ENCODE data around the gene CYP2W1. TPM values are rescaled to one million over a fixed set of nuclear protein-coding genes. Genes with fewer than 3 reads are reported as not detected.
A peak's percentile ranks its signal among the peaks of the same experiment; 100 is the strongest.

The CYP2W1 gene
- total RNA-seq, 1 experiment from 2014 or later = not detected

DNA sequence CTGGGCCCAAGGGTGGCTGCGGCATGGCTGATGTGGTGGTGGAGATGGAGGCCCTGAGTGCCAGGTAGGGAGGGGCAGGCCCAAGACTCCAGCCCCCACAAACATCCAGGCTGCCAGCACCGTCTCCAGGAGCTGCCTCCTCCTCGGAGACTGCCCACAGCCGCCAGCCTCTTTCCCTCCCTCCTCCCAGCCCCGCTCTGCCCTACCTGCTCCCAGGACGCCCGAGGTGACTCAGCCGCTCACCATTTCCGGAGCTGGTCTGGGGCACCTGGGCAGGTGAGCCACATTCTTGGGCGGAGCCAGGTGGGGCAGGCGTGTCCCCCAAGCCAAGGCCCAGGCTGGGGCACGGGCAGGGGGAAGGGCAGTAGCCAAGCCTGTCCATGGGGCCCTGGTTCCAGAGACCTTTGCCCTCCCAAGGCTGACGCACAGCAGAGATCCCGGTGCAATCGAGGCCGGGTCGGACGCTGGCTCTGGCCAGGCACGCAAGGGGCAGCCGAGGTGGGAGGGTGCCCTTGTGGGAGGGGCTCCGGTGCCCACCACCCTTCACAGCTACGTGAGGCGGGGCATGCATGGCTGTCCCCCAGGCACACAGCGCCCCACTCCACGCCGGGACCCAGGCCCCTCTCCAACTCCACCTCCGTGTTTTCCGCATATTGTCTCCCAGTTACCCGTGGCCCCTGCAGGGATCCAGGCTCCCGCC is 37.3 kb upstream of the CYP2W1 start:
- Histone ChIP-seq H3K4me3 (no peak overlapping the region), H3K9me3 (replicated peaks) (no peaks in the 10 kb centered on the region), H3K4me1 (replicated peaks) (no peaks in the 10 kb centered on the region), H3K27ac (no peak overlapping the region), H3K36me3 (no peaks in the 10 kb centered on the region), H3K27me3 (replicated peaks) (peaks cover 7% of the 10 kb centered on the region; the same call in 1 of the 2 replicates)
- DNase-seq (ENCODE audit: low read depth in 1 of 2, low spot score in 2 of 2) = no peak

DNA sequence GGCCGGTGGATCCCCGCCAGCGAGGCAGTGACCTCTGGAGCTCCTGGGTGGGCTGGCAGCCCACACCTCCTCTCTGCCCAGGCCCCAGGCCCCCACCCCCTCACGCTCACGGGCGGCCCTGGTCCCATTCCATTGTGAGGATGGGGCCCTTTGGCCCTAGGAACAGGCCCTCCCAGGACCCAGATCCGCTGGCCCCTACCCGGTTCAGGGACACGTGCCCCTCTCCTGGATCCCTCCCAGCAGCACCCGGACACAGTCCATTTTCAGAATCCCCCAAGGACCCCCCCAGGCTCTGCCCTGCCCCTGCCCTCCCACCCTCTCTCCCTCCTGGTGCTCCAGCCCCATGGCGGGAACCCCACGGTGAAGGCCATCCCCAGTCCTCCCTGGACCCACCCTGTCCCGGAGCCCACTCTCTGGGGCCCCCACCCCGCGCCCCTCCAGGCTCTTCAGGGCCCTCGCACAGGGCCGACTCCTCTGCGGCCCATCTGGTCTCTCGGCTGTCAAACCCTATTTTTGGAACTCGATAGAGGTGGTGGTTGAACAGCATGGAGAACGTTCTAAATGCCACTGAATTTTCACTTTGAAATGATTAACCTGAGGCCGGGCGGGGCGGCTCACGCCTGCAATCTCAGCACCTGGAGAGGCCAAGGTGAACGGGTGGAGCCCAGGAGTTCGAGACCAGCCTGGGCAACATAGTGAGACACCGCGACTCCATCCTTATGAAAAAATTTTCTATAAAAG is 36.6 kb upstream of the CYP2W1 start:
- DNase-seq (ENCODE audit: low read depth in 1 of 2, low spot score in 2 of 2) = no peak
- H3K27me3 ChIP-seq (replicated peaks) = peaks cover 6% of the 10 kb centered on the region; the same call in 1 of the 2 replicates
- no peaks in the 10 kb centered on the region for H3K9me3 ChIP-seq (replicated peaks)
- no peak overlapping the region for H3K4me3 ChIP-seq
- no peaks in the 10 kb centered on the region for H3K4me1 ChIP-seq (replicated peaks)
- H3K27ac ChIP-seq = no peak overlapping the region
- no peaks in the 10 kb centered on the region for H3K36me3 ChIP-seq

DNA sequence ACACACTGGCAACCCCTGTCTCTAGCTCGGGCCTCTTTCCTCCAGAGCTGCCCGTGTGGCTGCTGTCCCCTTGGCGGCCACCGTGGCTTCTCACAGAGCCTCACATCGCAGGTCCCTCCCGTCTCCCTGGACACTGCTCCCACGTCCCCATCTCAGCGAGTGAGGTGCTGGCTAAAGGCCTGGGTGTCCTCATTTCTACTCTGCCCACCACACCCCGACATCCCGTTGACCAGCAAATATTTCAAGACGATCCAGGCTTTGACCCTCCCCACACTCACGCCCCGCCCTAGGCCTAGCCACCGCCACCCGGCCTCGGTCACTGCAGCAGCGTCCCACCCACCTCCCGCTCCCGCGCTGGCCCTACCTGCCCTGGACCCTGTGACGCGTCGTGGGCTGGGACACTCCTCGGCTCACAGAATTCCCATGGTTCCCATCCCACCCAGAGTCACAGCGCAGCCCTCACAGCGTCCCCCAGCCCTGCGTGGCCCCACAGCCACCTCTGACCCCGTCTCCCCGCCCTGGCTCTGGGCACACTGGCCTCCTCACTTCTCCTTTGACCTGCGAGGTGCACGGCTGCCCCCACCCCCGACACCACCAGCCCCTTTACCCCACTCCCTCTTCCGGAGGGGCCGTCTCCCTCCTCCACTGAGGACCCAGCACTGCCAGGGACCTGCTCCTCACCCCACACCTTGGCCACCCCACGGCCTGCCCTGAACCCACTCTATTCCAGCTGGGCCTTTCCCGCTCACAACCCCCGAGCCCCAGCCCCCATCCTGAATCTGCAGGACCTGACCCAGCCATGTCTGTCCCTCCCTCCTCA is 35.4 kb upstream of the CYP2W1 start:
- H3K4me3 ChIP-seq = no peak overlapping the region
- no peak overlapping the region for H3K27ac ChIP-seq
- DNase-seq (ENCODE audit: low read depth in 1 of 2, low spot score in 2 of 2) = no peak

DNA sequence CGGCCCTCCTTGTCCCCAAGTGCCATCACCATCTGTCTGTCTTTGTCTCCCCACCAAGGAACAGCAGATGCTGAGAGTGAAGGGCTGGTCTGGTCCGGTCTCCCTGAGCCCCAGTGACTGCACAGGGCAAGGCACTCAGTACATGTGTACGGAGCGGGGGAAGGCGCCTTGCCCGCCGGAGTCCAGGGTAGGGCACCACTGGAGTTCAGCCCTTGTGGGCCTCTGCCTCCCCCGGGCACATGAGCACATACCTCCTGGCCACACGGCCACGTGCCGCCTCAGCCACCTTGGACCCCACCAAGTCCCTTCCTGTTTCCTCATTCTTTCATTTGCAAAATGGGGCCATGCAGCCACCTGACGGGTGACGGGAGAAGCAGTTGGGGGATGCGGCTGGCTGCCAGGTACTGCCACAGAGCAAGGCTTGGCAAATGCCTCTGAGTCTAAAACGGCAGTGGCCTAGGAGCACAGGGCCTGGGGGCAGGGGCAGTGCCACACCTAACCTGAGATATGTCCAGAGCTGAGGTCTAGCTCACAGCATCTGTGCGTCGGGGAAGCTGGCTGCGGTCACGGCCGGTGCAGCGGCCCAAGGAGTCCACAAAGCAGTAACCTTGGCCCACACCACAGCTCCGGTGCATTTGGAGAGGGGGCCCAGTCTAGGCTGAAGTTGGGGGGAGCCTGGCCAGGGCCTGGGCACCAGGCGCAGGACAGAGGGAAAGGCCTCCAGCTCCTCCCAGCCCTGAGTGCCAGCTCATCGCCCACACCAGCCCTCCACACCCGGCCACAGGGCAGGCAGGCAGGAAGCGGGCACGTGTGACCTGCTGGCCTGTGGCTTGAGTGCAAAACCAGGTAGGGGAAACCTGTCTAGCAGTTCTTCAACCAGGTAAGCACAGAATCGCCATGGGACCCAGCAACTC is 33.7 kb upstream of the CYP2W1 start:
- no peak overlapping the region for H3K27ac ChIP-seq

More for the DNA sequence above, 35.4 kb upstream of the CYP2W1 start:
- Histone ChIP-seq H3K4me1 (replicated peaks) (no peaks in the 10 kb centered on the region), H3K9me3 (replicated peaks) (no peaks in the 10 kb centered on the region), H3K36me3 (no peaks in the 10 kb centered on the region), H3K27me3 (replicated peaks) (peaks cover 5% of the 10 kb centered on the region; the same call in 1 of the 2 replicates)

DNA sequence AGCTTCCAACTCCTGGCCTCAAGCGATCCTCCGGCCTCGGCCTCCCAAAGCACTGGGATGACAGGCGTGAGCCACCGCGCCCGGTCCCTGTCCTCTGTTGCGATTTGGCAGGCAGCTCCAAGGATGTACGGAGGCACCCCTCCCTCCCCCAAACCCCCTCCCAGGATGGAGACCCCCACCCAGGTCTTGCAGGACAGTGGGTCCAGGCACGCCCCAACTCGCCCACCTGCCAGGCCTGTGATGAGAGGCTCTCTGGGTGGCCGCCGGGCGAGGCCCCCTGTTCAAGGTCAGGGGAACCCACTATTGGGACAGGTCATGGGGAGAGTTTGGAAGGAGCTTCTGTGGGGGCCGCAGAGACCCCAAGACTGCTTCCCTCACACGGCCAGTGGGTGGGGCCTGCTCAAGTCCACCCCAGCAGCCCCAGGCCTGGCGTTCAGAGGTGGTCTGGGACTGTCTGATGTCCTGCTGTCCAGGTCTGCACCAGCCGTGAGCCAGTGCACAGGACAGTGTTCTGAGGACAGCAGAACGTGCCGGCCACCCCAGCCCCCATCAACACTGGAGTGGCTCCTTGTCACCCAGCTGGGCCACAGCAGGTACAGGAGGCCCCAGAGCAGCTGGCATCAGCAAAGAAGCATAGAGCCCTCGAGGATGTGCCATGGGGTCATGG is 31.0 kb upstream of the CYP2W1 start:
- H3K36me3 ChIP-seq = no peaks in the 10 kb centered on the region
- peaks cover 34% of the 10 kb centered on the region for H3K27me3 ChIP-seq (replicated peaks)
- no peaks in the 10 kb centered on the region for H3K9me3 ChIP-seq (replicated peaks)
- no peak for DNase-seq (ENCODE audit: low read depth in 1 of 2, low spot score in 2 of 2)
- no peak overlapping the region for H3K4me3 ChIP-seq
- H3K4me1 ChIP-seq (replicated peaks) = peaks cover 4% of the 10 kb centered on the region; the same call in 1 of the 2 replicates
- H3K27ac ChIP-seq = no peak overlapping the region

More for the DNA sequence above, 33.7 kb upstream of the CYP2W1 start:
- H3K36me3 ChIP-seq = no peaks in the 10 kb centered on the region
- peaks cover 18% of the 10 kb centered on the region for H3K27me3 ChIP-seq (replicated peaks)
- peaks cover 4% of the 10 kb centered on the region; the same call in 1 of the 2 replicates for H3K4me1 ChIP-seq (replicated peaks)
- no peak for DNase-seq (ENCODE audit: low read depth in 1 of 2, low spot score in 2 of 2)
- no peaks in the 10 kb centered on the region for H3K9me3 ChIP-seq (replicated peaks)
- H3K4me3 ChIP-seq = no peak overlapping the region

DNA sequence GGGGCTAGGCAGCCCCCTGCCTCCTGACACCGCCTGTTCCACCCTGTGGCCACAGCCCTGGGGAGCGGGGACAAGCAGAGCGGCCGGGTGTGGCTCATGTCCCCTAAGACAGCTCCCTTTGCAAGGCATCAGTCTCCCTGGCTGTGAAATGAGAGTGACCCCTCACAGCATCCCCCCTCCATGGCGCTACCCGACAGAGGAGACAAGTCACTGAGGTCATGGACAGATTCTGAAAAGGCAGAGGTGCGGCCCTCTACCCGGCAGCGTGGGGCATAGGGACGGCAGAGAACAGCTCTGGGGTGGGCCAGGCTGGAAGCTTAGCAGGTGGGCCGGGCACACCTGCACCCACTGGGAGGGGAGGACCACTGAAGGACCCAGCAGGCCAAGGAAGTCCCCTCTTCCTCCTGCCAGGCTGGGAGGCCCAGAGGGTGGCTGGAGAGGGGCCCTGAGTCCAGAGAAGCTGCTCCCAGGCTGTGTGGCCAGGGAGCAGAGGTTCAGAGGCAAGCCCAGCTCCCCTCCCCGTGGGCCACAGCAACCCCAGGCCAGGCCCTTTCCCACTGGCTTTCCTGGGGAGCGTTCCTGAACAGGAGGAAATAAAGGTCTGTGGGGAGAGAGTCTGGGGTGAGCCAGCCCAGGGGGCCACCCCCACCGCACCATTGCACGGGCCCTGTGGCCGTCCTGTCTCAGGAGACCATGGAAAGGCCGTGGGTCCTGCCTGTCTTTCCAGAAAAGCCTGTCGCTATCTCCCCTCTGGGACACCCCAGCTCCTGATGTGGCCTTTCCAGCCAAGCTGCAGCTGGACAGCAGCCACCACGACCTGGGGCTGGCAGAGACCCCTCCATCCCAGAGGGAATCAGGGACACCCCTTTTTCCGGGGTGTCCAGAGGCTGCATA is 30.2 kb upstream of the CYP2W1 start:
- no peak for DNase-seq (ENCODE audit: low read depth in 1 of 2, low spot score in 2 of 2)
- peaks cover 34% of the 10 kb centered on the region for H3K27me3 ChIP-seq (replicated peaks)
- H3K36me3 ChIP-seq = no peaks in the 10 kb centered on the region
- no peak overlapping the region for H3K4me3 ChIP-seq
- H3K4me1 ChIP-seq (replicated peaks) = peaks cover 4% of the 10 kb centered on the region; the same call in 1 of the 2 replicates
- no peaks in the 10 kb centered on the region for H3K9me3 ChIP-seq (replicated peaks)
- no peak overlapping the region for H3K27ac ChIP-seq

DNA sequence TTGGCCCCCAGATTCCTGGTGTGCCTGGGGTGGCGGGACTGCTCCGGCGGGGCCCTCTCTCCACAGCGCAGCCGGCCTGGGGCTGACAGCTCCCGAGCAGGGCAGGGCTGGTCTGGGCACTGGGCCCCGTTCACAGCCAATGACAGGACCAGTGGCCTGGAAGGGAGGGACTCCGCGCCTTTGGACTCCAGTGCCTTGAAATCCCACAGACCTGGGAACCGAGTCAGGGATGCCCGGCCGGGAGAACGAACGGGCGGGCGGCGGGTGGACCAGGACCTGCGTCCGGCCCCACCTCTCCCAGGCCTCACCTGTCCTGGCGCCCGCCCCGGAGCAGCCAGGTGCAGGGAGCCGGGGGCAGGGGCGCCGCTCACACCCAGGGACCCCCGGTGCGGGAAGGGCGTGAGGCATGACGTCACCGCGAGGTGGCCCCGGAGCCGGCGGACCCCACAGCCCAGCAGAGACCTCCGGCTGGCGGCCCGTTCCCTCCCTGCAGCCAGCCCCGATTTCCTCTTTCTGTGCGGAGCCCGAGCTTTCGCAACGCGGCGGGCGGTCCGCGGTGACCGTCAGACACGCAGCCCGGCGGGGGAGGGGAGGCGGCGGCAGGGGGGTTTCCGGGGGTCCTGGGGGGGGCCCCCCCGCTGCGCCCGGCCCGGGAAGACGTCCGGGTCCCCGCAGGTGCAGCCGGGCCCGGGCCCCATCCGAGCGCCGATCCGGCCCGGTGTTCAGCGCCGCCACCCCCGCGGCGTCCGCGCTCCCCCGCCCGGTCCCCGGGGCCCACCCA is 29.2 kb upstream of the CYP2W1 start:
- H3K4me3 ChIP-seq = no peak overlapping the region
- H3K9me3 ChIP-seq (replicated peaks) = no peaks in the 10 kb centered on the region
- H3K27me3 ChIP-seq (replicated peaks) = peaks cover 34% of the 10 kb centered on the region
- peak in 1 of 2 experiments; percentile 5 for DNase-seq (ENCODE audit: low read depth in 1 of 2, low spot score in 2 of 2)
- peaks cover 4% of the 10 kb centered on the region; the same call in 1 of the 2 replicates for H3K4me1 ChIP-seq (replicated peaks)
- no peaks in the 10 kb centered on the region for H3K36me3 ChIP-seq
- no peak overlapping the region for H3K27ac ChIP-seq

DNA sequence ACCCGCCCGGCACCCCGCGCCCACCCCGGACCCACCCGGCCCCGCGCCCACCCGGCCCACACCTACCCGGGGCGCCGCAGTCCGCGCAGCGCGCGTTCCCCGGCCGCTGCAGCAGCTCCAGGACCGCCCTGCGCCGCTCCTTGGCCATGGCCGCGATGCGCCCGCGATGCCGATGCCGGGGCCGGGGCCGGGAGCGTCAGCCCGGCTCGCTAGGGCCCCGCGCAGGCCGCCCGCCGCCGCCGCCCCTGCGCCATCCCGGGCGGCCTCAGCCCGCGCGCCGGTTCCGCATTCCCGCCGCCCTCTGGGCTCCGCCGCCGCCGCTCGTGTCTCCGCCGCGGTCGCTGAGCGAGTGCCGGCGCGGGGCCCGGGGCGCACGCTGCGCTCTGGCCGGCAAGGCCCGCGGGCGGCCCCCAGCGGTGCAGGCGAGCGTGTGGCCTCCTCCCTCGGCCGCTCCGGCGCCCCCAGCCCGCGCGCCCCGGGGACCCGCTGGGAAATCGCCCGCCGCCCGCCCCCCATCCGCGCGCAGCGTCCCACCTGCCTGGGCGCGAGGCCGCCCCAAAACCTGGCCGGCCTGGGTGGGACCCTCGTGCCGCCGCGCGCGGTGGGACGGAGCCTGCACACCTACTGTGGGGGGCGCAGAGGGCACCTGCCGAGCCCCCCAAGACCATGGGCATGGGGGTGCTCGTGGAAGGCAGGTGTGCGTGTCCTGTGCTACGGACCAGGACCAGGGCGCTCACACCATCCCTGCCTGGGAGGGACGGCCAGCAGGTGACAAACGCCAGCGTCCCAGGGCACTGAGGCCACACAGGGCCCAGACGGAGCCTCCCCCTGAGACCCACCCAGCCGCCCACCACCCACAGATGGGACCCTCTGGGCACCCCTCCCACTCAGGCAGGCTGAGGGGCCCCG is 28.4 kb upstream of the CYP2W1 start, which contains the start of gene ADAP1:
Gene ADAP1, minus strand, starts transcription at position 351 of the 909 bp plus-strand sequence. Its CDS starts 203 bp downstream, at position 148.
- H3K27ac ChIP-seq = no peak within 1 kb of the TSS
- H3K4me1 ChIP-seq (replicated peaks) = peaks cover 4% of the 10 kb centered on the region; the same call in 1 of the 2 replicates
- no peak within 1 kb of the TSS; the same call in 1 of the 2 replicates for H3K4me3 ChIP-seq
- peaks cover 38% of the 10 kb centered on the region for H3K27me3 ChIP-seq (replicated peaks)
- DNase-seq (ENCODE audit: low read depth in 1 of 2, low spot score in 2 of 2) = no peak
- H3K9me3 ChIP-seq (replicated peaks) = no peaks in the 10 kb centered on the region
- H3K36me3 ChIP-seq = no peaks in the 10 kb centered on the region

DNA sequence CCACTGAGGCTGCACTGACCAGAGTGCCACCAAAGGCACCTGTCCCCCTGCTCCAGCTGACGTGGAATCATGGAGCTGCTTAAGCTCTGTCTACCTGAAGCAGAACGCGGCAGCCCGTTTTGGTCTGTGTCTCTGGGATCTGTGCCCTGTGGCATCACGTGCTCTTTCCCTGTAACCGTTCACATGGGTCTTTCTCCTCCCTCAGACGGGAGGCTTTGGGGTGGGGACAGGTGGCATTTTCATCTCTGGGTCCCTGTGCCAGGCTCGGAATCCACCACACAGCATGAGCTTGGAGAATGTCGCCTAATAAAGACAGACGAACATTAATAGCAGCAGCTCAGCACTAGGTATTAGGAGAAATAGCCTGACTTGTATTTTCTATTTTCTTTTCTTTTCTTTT is 26.9 kb upstream of the CYP2W1 start:
- H3K4me1 ChIP-seq (replicated peaks) = peaks cover 4% of the 10 kb centered on the region; the same call in 1 of the 2 replicates
- no peaks in the 10 kb centered on the region for H3K36me3 ChIP-seq
- DNase-seq (ENCODE audit: low read depth in 1 of 2, low spot score in 2 of 2) = no peak
- no peak overlapping the region for H3K4me3 ChIP-seq
- no peak overlapping the region for H3K27ac ChIP-seq
- no peaks in the 10 kb centered on the region for H3K9me3 ChIP-seq (replicated peaks)
- peaks cover 38% of the 10 kb centered on the region for H3K27me3 ChIP-seq (replicated peaks)

DNA sequence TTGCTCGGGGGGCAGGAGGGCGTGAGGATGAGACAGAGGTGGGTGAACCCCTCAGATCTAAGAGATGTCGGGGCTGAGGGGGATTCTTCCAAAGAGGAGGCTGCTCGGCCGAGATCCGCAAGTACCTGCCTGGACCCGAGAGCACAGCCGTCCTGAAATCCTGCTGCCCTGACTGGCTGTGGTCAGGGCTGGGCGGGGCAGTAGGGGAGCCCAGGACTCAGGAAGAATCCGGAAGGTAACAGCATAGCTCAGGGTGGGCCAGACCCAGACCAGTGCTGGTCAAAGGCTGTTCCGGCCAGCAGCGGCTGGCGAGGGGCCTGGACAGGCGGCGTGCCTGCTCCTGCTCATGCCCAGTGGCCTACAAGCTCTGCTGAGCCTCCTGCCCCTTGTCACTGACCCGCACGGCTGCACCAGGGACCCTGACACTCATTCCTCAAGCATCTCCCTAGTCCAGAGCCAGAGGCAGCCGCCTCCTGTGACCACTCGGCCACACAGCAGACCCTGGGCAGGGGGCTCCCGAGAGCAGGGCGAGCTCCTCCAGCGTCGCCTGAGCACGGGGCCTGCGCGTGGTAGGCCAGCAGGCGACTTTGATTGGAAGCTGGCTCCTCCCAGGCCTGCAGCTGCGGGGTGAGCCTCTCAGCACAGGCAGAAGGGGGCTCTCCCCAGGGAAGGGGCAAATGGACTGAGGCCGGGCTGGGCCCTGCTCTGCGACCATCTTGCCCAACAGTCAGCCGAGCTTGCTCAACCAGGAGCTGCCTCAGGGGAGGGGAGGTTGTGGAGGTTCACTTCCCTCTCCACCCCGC is 25.4 kb upstream of the CYP2W1 start:
- H3K27me3 ChIP-seq (replicated peaks) = peaks cover 33% of the 10 kb centered on the region
- DNase-seq (ENCODE audit: low read depth in 1 of 2, low spot score in 2 of 2) = no peak
- H3K4me1 ChIP-seq (replicated peaks) = peaks cover 4% of the 10 kb centered on the region; the same call in 1 of the 2 replicates
- no peak overlapping the region for H3K4me3 ChIP-seq
- no peaks in the 10 kb centered on the region for H3K36me3 ChIP-seq
- H3K27ac ChIP-seq = no peak overlapping the region
- no peaks in the 10 kb centered on the region for H3K9me3 ChIP-seq (replicated peaks)
